Measurements from ENCODE around the gene PKIB.
A peak's percentile ranks its signal among the peaks of the same experiment; 100 is the strongest.

Gene PKIB

DNA sequence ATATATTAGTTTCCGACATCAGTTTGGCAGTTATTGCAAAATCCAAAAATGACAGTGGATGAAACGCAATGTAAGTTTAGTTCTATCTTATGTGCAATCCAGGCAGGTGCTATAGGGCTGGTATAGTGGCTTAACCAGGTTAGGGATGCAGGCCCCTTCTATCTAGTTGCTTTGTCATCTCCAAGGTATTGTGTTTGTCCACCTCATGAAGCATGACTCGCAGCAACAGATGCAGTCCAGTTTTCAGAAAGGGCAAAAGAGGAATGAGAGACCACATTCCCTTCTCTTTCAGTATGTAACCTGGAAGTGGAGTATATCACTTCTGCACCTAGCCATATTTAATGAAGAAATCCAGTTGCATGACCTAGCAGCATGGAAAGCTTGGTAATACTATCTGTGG lies 59.7 kb downstream of the PKIB start:
- no peak for DNase-seq

DNA sequence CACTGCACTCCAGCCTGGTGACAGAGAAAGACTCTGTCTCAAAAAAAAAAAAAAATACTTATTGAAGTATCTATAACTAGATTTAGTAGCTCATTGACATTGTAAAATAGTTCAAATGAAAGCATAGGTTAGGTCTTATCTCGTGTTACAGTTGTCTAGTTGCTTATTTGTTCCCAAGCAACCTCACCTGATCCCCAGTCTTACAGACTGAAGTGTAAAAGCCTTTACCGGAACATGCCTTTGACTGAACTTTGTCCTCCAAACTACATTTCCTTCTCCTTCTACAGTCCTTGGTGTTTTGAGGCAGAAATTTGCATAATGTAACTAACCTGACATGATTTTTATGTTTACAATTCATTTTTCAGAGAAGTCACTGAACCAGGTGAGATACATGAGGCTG lies 61.0 kb downstream of the PKIB start:
- DNase-seq = no peak

DNA sequence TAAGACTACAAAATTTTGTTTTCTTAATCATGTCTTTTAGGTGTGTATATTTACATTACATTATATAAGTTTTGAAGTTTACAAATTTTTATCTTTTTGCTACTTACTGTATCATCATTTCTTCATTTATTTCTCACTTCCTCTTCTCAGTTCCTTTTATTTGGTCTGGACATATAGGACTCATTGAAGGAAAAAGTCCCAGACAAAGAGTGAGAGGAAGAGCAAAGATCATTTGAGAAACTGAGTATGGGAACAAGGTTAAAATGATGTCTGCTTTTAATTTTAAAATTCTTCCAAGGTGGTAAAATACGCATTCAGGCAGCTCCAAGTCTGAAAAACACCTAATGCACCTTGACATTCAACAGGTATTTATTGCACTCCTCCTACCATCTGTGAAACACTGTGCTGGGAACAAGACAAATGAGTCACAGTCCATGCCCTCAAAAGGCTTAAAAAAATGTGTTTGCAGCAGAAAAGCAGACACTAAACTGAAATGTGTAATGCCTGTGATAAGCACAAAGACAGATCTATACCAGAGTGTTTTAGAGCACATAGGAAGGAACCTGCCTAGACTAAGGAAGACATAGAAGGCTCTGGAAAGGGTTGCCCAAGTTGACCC lies 63.2 kb downstream of the PKIB start:
- DNase-seq = no peak

DNA sequence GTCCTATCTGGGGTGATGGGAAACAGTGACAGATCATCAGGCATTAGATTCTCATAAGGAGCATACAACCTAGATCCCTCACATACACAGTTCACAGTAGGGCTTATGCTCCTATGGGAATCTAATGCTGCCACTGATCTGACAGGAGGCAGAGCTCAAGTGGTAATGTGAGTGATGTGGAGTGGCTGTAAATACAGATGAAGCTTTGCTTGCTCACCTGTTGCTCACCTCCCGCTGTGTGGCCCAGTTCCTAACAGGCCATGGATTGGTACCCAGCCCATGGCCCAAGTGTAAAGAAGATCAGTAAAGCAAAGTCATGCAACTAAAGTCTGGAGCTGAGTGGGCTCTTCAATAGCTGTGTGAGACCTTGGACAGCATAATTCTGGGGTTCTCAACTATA lies 65.9 kb downstream of the PKIB start:
- no peak for DNase-seq

DNA sequence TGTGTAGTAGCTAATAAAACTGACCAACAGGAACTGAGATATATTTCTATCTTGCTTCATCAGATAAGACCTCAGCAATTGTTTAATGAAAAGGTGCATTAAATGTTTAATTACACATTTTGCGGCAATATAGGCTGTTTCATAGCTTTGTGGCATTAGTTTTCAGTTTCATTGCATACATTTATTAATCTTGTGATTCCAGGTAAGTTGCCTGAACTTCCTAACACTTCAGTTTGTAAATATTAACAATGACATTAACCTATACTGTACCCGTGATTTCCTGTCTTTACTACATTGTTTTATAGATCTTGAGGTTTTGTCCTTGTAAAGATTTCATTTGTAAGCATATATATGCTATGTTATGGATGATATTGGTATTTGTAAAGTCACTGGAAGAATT lies 66.5 kb downstream of the PKIB start:
- DNase-seq = no peak

DNA sequence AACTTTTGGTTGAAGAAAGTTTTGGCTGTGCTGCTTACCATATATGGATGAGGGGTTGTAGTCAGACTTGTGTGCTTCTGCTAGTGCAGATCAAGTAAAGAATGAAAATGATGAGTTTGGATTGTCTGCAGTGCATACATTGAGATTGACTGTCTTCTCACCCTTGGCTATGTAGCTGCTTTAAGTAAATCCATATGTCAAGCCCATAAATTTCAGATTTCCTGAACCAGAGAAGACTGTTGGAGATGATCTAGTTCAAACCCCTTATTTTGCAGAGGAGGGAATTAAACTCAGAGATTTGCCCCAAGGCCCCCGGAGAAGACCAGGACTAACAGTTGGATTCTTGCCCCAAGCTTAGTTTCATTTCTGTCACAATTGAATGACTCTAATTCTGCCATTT lies 67.2 kb downstream of the PKIB start:
- no peak for DNase-seq

DNA sequence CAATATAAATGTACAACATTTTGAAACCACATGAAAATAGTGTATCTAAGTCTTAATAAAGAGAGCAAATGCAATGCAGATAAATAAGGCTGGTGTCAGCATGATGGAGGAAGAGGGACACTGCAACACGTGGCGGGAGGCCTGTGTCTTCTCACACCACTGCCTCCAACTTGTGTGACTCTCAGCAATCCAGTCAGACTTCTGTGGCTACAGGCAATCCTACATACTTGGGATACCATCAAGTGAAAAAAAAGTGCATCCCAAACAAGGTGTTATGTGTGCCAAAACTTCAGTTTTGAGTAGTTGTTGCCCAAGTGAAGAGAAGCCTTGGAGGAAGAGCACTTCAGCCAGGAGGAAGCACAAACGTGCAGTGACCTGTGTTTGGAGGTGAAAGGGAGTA lies 68.6 kb downstream of the PKIB start:
- no peak for DNase-seq

DNA sequence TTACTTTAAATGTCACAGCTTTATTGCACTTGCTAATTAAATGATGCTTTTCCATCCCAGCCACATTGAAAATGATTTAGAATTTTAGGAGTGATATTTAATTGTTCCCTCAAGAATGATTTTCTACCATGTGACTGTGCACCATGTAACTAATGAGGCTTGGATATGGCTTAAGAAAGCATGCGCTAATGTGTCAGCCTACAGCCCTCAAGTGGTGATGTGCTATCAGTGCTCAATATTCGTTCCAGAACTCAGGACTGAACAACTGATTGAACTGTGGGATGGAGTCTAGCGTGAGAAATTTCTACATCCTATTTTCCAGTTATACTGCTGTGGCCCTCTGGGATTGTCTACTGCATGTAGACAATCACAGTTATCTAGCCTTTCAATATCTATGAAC lies 71.5 kb downstream of the PKIB start:
- no peak for DNase-seq

DNA sequence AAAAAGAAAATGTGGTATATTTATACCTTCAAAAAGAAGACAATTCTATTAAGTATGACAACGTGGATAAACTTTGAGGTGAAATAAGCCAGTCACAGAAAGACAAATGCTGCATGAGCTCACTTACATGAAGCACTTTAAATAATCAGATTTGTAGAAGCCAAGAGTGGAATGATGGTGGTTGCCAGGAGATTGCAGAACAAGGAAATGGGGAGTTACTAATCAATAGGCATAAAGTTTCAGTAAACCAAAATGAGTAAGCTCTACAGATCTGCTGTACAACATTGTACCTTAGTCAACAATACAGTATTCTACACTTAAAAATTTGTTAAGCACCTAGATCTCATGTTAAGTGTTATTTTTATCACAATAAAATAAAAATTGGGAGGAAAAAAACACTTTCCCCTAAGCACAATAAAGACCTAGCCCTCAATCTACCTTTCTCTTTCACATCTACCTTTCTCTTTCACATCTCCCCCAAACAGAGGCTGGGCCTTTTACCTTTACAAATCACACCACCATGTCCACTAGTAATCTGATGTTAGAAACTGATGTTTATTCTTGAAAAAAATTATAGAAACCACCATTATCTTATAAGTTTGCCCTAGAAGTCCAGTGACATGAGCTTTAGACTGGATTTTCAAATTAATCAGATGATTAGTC lies 73.9 kb downstream of the PKIB start:
- no peak for DNase-seq

DNA sequence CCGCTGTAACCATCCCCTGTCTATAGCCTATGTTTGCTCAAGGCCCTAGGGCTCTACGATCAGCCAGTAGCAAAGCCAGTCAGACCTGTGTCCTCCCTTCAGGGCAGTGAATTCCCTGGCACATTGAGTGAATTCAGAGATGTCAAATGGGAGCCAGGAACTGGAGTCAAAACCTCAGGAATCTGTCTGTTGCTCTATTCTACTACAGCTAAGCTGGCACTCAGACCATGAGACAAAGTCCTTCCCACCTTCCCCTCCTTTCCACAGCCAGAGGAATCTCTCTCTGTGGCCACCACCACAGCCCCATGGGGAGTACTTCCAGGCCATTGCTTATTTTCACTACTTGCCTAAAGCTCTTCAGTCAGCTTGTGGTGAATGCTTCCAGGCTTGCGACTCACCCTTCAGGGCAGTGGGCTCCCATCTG lies 82.0 kb downstream of the PKIB start:
- no peak for DNase-seq

DNA sequence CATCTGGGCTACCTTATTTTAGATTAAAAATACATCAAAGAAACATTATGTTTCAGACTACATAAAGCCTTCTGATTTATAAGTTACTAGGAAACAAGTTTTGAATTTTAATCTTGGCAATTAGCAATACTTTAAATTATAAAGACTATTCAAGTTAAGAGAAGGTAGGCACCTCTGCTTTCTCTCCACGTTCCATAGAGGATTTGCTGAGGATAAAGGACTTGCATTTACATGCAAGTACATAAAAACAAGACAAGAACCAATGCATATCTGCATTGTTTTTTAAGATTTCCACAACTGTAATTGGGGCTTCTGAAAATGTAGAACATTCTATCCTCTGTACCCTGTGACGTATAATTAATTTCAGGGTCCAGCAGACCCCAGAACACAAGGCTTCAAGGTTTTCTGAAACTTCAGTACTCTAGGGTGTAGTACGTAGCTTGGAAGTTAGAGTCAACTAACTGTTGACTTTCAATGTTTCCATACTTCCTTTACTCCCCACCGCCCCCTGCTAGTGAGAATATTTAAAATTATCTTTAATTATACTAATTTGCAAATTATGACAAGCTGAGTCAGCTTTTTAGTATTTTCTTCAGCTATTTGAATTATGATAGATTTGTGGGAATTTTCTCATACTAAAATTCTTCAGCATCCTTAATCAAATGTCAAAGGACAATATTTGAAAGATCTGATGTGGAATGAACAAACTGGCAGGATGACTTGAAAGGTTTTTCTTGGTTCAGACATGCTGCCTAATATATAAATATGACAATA lies 82.8 kb downstream of the PKIB start:
- no peak for DNase-seq

DNA sequence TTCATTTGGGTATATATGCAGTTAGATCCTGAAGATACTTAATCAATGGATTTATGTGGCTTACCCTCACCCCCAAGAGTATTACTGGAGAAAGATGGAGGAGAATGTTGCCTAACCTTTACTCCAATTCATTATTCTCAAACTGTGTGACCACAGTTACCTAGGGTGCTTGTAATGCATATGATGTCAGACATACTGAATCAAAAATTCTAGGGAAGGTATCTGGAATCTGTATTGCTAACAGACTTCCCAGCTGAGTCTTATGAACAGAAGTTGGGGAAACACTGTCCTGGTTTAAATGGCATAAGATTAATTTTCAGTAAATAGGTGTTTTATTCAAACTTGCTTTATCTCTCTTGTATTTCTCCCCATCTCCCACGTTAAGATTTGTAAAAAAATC lies 83.9 kb downstream of the PKIB start:
- DNase-seq = no peak

DNA sequence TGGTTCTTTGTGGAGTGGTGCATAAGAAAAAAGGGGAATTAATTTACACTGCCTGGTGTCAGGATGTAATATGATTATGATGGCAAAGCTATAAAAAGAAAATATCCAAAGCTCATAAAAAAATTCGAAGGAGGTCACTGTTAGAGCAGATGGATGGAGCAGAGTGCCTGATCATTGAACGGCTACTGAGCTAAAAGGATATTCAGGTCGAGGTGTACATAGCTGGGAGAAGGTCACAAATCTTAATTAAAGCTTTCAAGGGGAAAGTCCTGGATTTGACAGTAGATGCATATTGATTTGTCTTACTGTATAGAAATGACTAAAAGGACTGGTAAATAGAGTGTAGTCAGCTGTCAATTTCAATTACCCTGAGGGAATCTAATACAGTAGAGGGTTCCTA lies 84.4 kb downstream of the PKIB start:
- DNase-seq = no peak

DNA sequence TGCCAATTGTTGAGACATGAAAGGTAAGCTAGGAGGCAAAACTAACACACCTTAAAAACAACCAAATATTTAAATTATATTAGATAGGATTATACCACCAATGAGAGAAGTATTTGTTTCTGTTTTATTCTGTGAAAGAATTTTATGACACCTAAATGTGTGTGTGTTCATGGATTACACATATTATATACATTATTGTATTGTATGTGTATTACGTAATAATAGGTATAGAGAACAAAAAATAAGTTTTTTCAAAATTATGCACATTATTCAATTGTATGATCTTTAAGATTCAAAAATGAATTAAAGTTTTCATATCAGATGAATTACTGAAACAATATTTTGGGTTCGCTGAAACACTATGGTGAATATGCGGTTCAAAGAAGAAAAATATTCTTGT lies 85.0 kb downstream of the PKIB start:
- DNase-seq = no peak

DNA sequence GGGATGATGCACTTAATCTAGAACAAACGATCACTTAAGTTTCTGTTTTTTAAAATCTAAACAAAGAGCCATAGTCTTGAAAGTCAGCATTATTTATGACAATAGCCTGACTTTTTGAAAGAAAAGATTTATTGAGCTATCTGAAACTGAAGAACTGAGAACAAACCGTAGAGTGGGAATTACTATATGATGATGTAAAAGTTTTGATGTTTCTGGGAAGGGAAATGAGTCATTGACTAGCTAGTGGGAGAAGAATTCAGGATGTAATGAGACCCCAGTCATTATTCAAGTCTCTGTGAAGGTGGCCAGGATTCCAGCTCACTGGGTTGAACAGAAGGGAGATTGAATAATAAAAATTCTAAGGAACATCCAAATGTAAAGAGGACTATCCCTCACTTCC lies 85.9 kb downstream of the PKIB start:
- DNase-seq = no peak

DNA sequence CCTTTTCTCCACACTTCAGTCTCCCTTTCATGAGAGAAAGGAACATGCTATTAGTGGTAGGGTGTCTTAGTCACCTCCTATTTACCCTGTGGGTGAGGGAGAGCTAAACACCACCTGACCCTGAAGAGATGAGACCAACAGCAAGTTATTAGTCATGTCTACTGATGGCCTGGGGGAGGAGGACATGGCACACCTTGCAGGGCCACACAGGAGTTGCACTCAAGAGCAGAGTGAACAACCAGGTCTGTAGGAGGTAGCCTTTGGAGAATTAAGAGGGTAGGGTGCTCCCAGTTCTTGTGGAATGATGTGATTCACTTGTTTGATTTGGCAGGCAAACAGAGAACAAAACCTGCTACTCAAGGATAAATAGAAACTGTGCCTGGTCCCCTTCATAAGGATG lies 86.6 kb downstream of the PKIB start:
- DNase-seq = no peak

DNA sequence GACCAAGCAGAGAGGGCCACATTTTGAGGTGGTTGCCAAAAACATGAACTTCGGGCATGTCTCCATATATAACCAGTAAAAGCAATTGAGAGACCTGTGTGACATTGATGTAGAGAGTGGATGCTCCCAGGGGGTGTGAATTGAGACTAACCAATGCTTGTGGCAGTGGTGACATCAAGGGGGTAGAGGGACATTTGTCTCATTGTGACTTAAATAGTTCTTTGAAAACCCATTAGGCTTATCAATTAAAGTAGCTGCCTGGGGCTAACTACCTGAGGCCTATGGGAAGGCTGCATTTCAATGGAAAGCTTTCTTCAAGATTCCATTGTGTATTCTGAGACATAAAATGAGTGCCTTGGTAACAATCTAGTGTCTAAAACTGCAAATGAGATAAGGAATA lies 87.3 kb downstream of the PKIB start:
- no peak for DNase-seq

DNA sequence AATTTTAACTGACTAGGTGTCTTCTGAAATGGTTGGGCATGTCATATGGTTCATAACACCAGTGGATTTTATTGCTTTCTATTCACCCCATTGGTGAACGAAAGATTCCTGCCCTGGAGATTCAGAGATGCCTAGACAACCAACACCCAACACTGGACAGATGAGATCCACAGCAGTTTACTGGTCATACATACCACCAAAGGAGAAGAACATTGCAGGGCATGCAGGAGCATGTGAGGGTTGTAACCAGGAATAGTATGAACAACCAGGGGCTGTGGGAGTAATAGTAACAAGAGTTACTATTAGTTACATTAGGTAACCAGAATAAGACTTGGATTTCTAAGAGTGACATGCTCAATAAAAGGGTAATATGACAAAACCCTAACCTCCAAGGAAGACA lies 91.5 kb downstream of the PKIB start:
- no peak for DNase-seq

DNA sequence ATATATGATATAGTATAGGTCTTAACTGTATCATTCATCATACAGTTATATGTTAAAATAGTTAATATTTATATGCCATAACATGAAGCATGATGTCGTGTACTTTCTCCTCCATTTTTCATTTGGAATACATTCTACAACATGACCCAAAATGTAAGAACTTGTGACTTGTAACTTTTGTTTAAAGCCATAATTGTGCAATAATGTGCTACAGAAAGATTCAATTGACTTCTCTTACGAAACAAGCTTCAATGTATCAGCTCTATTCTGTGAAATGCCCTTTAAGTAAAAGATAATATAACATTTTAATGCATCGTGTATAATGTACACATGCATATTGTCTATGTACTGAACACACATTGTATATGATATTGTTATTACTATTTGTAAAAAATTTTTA lies 92.6 kb downstream of the PKIB start:
- no peak for DNase-seq

DNA sequence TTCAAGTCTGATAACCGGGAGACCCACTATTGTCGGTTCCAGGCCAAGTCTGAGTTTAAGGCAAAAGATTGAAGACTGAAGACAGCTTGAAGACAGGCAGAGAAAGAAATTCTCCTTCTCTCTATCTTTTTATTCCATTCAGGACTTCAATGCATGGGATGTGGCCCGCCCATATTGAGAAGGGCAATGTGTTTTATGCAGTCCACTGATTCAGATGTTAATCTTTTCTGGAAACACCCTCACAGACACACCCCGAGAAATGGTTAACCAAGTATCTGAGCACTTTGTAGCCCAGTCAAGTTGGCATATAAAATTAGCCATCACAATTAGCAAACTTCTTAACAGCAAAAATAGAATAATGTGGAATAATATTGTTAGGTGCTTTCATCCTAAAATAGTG lies 93.9 kb downstream of the PKIB start:
- no peak for DNase-seq

DNA sequence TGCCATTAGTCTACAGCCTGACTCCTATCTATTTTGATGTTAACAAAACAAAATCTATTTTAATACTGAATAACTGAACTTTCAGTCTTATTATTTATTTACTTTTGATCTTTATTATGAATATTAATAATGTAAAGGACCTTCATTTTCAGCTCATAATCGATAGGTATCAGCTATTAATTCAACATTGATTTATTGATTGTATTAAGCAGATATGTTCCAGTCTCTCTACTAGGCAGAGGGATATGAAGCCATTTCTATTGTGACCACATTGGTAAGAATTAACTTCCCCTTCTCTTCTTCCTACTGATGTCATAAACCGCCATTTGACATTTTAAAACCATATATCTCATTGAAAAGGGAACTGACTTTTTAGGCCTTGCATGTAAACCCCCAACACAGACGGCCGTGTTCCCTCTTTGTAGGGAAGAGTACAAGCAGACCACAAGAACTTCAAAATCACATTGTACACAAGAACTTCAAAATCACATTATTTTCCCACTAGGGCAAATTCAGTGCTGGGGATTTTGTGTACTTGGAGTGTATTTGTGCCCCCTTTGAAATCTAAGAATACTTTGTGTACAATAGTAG lies 99.8 kb downstream of the PKIB start:
- DNase-seq = peak; percentile 97 to 98

DNA sequence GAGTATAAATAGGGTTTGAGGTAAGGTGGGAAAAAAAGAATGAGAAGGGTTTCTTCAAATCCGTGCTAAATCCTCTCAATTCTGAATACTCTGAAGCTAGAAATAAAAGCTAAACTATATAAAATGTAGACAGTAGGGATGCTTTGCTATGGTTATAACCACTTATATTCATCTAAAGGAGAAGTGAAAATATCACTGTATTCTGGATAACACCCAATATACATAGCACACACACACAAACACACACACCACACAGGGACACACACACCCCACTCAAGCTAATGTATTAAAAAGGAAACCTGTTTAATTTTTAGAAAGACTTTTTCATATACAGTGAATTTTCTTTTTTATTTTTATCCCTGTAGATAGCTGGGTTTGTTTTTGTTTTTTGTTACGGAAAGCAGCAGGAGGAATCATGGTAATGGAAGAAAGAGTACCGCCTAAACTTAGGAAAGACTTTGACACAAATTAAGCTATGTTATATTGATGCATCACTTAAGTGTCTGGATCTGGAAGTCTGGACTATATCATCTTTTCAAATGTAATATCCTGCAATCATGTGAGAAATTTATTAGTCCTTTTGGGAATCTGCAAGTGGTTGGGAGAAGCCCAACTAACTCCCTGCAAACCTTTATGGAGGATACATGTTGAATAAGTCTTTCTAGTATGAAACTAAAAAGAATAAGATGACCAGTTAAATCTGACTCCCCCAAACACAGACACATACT lies 100.9 kb downstream of the PKIB start:
- no peak for DNase-seq

DNA sequence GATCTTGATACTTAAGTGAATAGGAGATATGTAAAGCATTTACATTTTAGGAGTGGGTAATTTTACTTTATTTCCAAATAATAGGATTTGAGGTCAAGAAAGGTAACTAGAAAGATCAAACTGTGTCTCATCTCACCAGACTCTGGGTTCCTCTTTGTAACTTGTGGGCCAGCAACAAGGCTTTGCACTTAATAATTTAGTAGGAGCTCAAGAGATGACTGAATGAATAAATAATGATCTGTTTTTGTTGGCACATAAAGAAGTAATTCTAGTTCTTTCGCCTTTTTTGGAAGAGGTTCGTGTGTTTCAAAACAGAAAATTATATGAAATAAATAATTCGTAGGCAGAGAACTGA lies 101.9 kb downstream of the PKIB start:
- DNase-seq = no peak
